K562 (cell line): Measurements from ENCODE around the gene KIAA0513. TPM values are rescaled to one million over a fixed set of nuclear protein-coding genes. Genes with fewer than 3 reads are reported as not detected.

Experiments
- MIER1 ChIP-seq: fragments of 450-650 bp; IDR thresholded peaks from 2 replicates; pipeline ENCODE4 v1.6.1; 2016; ENCODE audit warnings: antibody characterized with exemption, mild to moderate bottlenecking, low read depth
- MXD1 ChIP-seq: fragments of 250-450 bp; sonication (Bioruptor Pico); IDR thresholded peaks from 2 replicates; pipeline ENCODE4 v1.8.0; 2021; ENCODE audit warnings: borderline replicate concordance, mild to moderate bottlenecking, moderate library complexity; ENCODE audit not compliant: poor library complexity, severe bottlenecking
- OTX1 ChIP-seq: fragments of 450-650 bp; formaldehyde crosslinking; IDR thresholded peaks from 2 replicates; pipeline ENCODE4 v1.4.0; 2022; ENCODE audit warnings: mild to moderate bottlenecking
- SOX6 ChIP-seq: fragments of 450-650 bp; IDR thresholded peaks from 2 replicates; pipeline ENCODE4 v1.6.1; 2014; ENCODE audit warnings: mild to moderate bottlenecking
- U2AF1 ChIP-seq: fragments of 200-400 bp; formaldehyde crosslinking; optimal IDR thresholded peaks from 2 replicates; pipeline ENCODE3; 2017; ENCODE audit warnings: mild to moderate bottlenecking, low read depth, low read length, moderate library complexity
- XRCC4 ChIP-seq: IDR thresholded peaks from one replicate; pipeline ENCODE4 v1.6.1; 2011; ENCODE audit not compliant: insufficient read depth, insufficient read length; ENCODE audit errors: extremely low read depth
- ZBTB8A ChIP-seq: fragments of 450-650 bp; IDR thresholded peaks from 2 replicates; pipeline ENCODE4 v1.6.1; 2018; ENCODE audit warnings: mild to moderate bottlenecking, moderate library complexity; ENCODE audit not compliant: partially characterized antibody
- ZFP91 ChIP-seq: sonication (generic); formaldehyde crosslinking; IDR thresholded peaks from 2 replicates; pipeline ENCODE4 v1.8.0; 2022; ENCODE audit warnings: mild to moderate bottlenecking, missing genetic modification reagents
- ZNF165 ChIP-seq: fragments of 250-450 bp; sonication (Bioruptor Pico); IDR thresholded peaks from 2 replicates; pipeline ENCODE4 v1.4.0; 2020; ENCODE audit warnings: borderline replicate concordance
- polyA plus RNA-seq, 8 experiments: library from polyadenylated mRNA; depleted of rRNA in 4 of 8; stranded (reverse) in 5 of 8; unstranded in 3 of 8; fragments of >200 nt; fragmentation: Nextera tagmentation in 2 of 8; fragmentation: Illumina TruSeq in 1 of 8; extraction: Ambion mirVana in 2 of 8; extraction: Trizol in 1 of 8; gene quantifications; 2 replicates each; pipeline versions ENCODE4 v1.2.1 to v1.2.3, GENCODE V29; 2011 to 2014; ENCODE audit warnings: inconsistent platforms in 1 of 8, missing spikeins in 1 of 8
- total RNA-seq, 7 experiments: library from RNA; depleted of rRNA in 6 of 7; stranded (reverse); fragments of >200 nt in 6 of 7; fragmentation: Illumina TruSeq in 2 of 7; extraction: Trizol in 2 of 7; gene quantifications; 2 replicates each; pipeline versions ENCODE4 v1.2.1 to v1.2.3, GENCODE V29; 2011 to 2021; ENCODE audit warnings: low replicate concordance in 1 of 7

Gene KIAA0513
- total and polyA plus RNA-seq, 9 of the 15 experiments (the other 6 are each of a cell fraction or from before 2014, with no cell fraction given): 0.18 to 13.7 (median 10.2) TPM

- TF ChIP-seq SOX6 (no peak), OTX1 (no peak), XRCC4 (no peak), U2AF1 (no peak), MXD1 (CRISPR knock-in tag) (no peak), ZBTB8A (no peak), MIER1 (no peak), ZFP91 (CRISPR knock-in tag) (no peak), ZNF165 (CRISPR knock-in tag) (no peak)
Observed at GRCh38 chr16:85003725-85004586, 23.6 kb upstream of the KIAA0513 start (continued).
